Midbrain (tissue), 1 donor: ENCODE measurements around the gene LYZL4.

Source experiments
- DNase-seq: peaks from one replicate; lab custom pipeline; 2025; lab: John Stamatoyannopoulos, UW

The LYZL4 gene

GRCh38 chr3:42410370-42411131 is at the start of gene LYZL4:
TSS of gene LYZL4 (minus strand) at chr3:42410610. CDS start at chr3:42407251, 3,359 bp downstream.
- no peak for DNase-seq

GRCh38 chr3:42459151-42459550 is 48.7 kb upstream of the LYZL4 start:
- DNase-seq: no peak

GRCh38 chr3:42456211-42456610 is 45.8 kb upstream of the LYZL4 start:
- DNase-seq: no peak

- no peak for DNase-seq
These were observed 41.3 kb upstream of the LYZL4 start for GRCh38 chr3:42451546-42452230.

- no peak for DNase-seq
These were observed 40.7 kb upstream of the LYZL4 start for GRCh38 chr3:42451116-42451515.

- no peak for DNase-seq
These were observed 40.2 kb upstream of the LYZL4 start for GRCh38 chr3:42450567-42450966.

- DNase-seq: no peak
These were observed 37.1 kb upstream of the LYZL4 start for GRCh38 chr3:42447481-42447880.

- no peak for DNase-seq
These were observed 36.0 kb upstream of the LYZL4 start for GRCh38 chr3:42446111-42447050.

- DNase-seq: peak; percentile 79
These were observed 33.5 kb upstream of the LYZL4 start for GRCh38 chr3:42443819-42444436.

- DNase-seq: no peak
These were observed 32.9 kb upstream of the LYZL4 start for GRCh38 chr3:42443292-42443691.

- no peak for DNase-seq
These were observed 32.2 kb upstream of the LYZL4 start for GRCh38 chr3:42442640-42443039.

- DNase-seq: no peak
These were observed 31.4 kb upstream of the LYZL4 start for GRCh38 chr3:42441791-42442190.

GRCh38 chr3:42440924-42441323 is 30.5 kb upstream of the LYZL4 start:
- DNase-seq: no peak

- no peak for DNase-seq
These were observed 29.1 kb upstream of the LYZL4 start for GRCh38 chr3:42439261-42440115.

GRCh38 chr3:42438758-42439157 is 28.3 kb upstream of the LYZL4 start:
- DNase-seq: no peak

- no peak for DNase-seq
These were observed 27.8 kb upstream of the LYZL4 start for GRCh38 chr3:42438193-42438592.

GRCh38 chr3:42434777-42435380 is 24.5 kb upstream of the LYZL4 start:
- DNase-seq: no peak

GRCh38 chr3:42432485-42432884 is 22.1 kb upstream of the LYZL4 start:
- no peak for DNase-seq

GRCh38 chr3:42430781-42431532 is 20.5 kb upstream of the LYZL4 start:
- DNase-seq: no peak

- no peak for DNase-seq
These were observed 18.4 kb upstream of the LYZL4 start for GRCh38 chr3:42428830-42429229.
